Prostate gland (tissue), 2 donors: ENCODE measurements around the gene ECSIT. TPM values are rescaled to one million over a fixed set of nuclear protein-coding genes. Genes with fewer than 3 reads are reported as not detected.

ENCODE experiments used
- DNase-seq: peaks from one replicate; pipeline ENCODE4 v3.0.0-alpha.2; 2019; ENCODE audit warnings: low spot score
- H3K27ac ChIP-seq, 2 donors: fragments of 200-600 bp; sonication (generic); 2 replicates each; pipeline ENCODE4 v1.5.1; 2017 to 2019
- H3K27me3 ChIP-seq: fragments of 200-600 bp; sonication (generic); replicated peaks from 2 replicates; pipeline ENCODE4 v1.5.1; 2019; ENCODE audit not compliant: insufficient read depth
- H3K36me3 ChIP-seq, 2 donors: fragments of 200-600 bp; sonication (generic); 1 replicate in 1 of 2; 2 replicates in 1 of 2; pipeline versions ENCODE4 v1.5.1 to v1.8.1; 2017 to 2019
- H3K4me1 ChIP-seq: fragments of 200-600 bp; sonication (generic); replicated peaks from 2 replicates; pipeline ENCODE4 v1.5.1; 2019
- H3K4me3 ChIP-seq, 2 donors: fragments of 200-600 bp; sonication (generic); 2 replicates each; pipeline ENCODE4 v1.5.1; 2017 to 2019
- H3K9me3 ChIP-seq: fragments of 200-600 bp; sonication (generic); 2 replicates; pipeline ENCODE4 v1.5.1; 2017
- POLR2A ChIP-seq: fragments of 450-650 bp; IDR thresholded peaks from one replicate; pipeline ENCODE4 v1.6.1; 2016; ENCODE audit warnings: antibody characterized with exemption, mild to moderate bottlenecking
- POLR2AphosphoS5 ChIP-seq: sonication (generic); formaldehyde crosslinking; IDR thresholded peaks from one replicate; pipeline ENCODE4 v1.6.1; 2017; ENCODE audit warnings: antibody characterized with exemption
- WGBS: methylation state at CpG from one replicate; pipeline ENCODE4 v1.1.5; 2018; 5-methylcytosine and 5-hydroxymethylcytosine counted together
- intact Hi-C: fragments of 100-400 bp; cut with DNase I; formaldehyde crosslinking; loops from one replicate; pipeline ENCODE4 v1.14.2; 2022
- total RNA-seq, 2 donors: library from RNA; depleted of rRNA; stranded (reverse); fragments of >200 nt; gene quantifications; one replicate each; pipeline ENCODE4 v1.1.0, GENCODE V29; 2016
- TF ChIP-seq, protein P1 (sequence below), 4 experiments: fragments of 200-600 bp in 2 of 4; fragments of 450-650 bp in 2 of 4; sonication (generic) in 2 of 4; IDR thresholded peaks; 1 replicate in 3 of 4; 2 replicates in 1 of 4; pipeline ENCODE4 v1.5.1; 2016 to 2019; ENCODE audit warnings: antibody characterized with exemption in 4 of 4, mild to moderate bottlenecking in 2 of 4, moderate library complexity in 2 of 4

The ECSIT gene
- total RNA-seq, 2 donors from 2014 or later = 93.0 to 94.7 TPM

DNA sequence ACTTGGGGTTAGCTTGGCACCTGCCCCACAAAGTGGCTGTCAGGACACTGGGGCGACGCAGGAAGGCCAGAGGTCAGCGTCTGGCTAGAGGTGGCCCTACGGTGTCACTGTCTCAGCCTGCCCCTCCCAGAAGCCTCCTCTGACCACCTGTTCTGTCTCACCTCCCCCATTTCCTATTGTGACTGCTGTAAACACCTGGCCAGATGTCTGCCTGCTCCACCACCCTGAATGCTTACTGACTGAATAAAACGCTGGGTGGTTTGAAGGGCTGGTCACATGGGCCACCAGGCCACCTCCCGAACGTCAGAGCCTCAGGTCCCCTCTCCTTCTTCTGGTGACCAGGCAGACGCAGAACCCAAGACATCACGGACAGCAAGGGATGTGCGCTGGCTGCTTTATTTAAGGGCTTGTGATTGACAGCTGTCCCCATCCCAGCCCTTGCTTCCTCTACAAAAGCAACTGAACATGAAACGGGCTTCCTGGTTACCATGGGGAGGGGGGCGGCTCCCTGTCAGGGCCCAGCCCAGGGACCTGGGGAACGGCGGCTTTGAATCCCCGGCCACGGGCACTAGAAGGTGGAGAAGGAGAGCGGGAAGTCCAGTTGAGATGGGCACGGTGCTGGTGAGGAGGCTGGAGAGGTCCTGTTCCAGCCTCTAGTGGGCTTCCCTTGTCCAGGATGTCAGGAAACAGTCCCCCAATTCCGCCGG lies 23.9 kb upstream of the ECSIT start:
- H3K36me3 ChIP-seq = peaks cover 3 to 6% of the 10 kb centered on the region in 2 donors
- TF ChIP-seq POLR2AphosphoS5 (no peak), POLR2A (no peak)
- TF ChIP-seq, protein P1, sequence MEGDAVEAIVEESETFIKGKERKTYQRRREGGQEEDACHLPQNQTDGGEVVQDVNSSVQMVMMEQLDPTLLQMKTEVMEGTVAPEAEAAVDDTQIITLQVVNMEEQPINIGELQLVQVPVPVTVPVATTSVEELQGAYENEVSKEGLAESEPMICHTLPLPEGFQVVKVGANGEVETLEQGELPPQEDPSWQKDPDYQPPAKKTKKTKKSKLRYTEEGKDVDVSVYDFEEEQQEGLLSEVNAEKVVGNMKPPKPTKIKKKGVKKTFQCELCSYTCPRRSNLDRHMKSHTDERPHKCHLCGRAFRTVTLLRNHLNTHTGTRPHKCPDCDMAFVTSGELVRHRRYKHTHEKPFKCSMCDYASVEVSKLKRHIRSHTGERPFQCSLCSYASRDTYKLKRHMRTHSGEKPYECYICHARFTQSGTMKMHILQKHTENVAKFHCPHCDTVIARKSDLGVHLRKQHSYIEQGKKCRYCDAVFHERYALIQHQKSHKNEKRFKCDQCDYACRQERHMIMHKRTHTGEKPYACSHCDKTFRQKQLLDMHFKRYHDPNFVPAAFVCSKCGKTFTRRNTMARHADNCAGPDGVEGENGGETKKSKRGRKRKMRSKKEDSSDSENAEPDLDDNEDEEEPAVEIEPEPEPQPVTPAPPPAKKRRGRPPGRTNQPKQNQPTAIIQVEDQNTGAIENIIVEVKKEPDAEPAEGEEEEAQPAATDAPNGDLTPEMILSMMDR (IDR thresholded peaks at IDR 0.05) = no peak
- peaks cover 5% of the 10 kb centered on the region for H3K4me1 ChIP-seq
- H3K9me3 ChIP-seq = no peaks in the 10 kb centered on the region
- H3K27me3 ChIP-seq = no peaks in the 10 kb centered on the region
- no peak overlapping the region for H3K4me3 ChIP-seq
- no peak for DNase-seq
- WGBS = 71% methylated on average over 20 of the region's 20 CpGs
- peak overlapping the region; percentile 56 to 62 for H3K27ac ChIP-seq
- intact Hi-C loops = no loop called here

DNA sequence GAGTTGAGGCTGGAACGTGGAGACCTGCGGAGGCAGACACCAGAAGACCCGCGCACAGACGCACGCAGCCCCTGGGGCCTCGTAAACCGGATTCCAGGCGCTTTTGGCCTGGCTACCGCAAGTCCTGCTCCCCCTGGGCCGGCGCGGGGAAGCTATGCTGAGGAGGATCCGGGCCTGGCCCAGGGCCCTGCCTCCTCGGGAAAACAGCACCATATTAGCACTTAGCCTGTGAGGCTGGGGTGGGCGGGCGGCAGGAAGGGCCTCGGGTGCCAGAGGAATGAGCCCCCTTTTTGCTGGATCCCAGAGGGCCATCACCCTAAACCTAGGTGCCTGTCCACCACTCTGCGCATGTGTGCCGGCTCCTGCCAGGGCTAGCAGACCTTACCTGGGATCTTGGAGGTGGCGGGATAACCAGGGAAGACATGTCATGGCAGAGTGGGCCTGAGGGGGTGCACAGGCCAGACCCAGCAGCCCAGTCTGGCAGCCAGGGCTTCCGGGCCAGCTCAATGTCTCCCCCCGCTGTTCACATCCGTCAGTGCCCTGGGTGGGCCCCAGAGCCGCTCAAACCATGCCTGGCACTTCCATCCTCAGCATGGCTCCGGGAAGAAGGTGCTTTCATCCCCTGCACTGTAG lies 22.8 kb upstream of the ECSIT start:
- Histone ChIP-seq H3K27ac (peak overlapping the region; percentile 56 to 62), H3K4me3 (no peak overlapping the region), H3K9me3 (no peaks in the 10 kb centered on the region), H3K27me3 (no peaks in the 10 kb centered on the region), H3K4me1 (no peaks in the 10 kb centered on the region), H3K36me3 (peaks cover 3 to 6% of the 10 kb centered on the region in 2 donors)
- no peak for DNase-seq
- TF ChIP-seq, protein P1 (IDR thresholded peaks at IDR 0.05) = peak in 1 of 4 experiments; percentile 20
- TF ChIP-seq POLR2A = no peak
- TF ChIP-seq POLR2AphosphoS5 = peak; percentile 24
- 65% methylated on average over 25 of the region's 26 CpGs for WGBS
- intact Hi-C loops = no loop called here

DNA sequence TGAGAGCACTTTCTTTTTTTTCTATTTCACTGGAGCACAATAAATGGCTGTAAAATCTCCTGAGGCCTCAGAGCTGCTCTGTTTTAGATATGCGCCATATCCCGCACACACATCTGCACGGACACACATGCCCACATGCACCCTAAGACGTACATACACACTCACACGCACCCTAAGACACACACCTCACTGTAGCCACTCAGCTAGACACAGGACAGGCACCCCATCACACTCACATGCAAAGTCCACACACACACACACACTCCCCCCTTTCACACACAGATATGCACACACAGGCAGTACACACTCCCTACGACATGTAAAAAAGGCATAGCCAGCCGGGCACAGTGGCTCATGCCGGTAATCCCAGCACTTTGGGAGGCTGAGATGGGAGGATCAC lies 21.3 kb upstream of the ECSIT start:
- no peak for DNase-seq
- Histone ChIP-seq H3K27me3 (no peaks in the 10 kb centered on the region), H3K27ac (no peak overlapping the region), H3K4me1 (no peaks in the 10 kb centered on the region), H3K36me3 (peaks cover 3 to 6% of the 10 kb centered on the region in 2 donors), H3K4me3 (no peak overlapping the region), H3K9me3 (no peaks in the 10 kb centered on the region)
- TF ChIP-seq POLR2AphosphoS5 (no peak), POLR2A (no peak)
- TF ChIP-seq, protein P1 (IDR thresholded peaks at IDR 0.05) = no peak
- intact Hi-C loops = no loop called here
- WGBS = 82% methylated on average over 8 of the region's 8 CpGs

DNA sequence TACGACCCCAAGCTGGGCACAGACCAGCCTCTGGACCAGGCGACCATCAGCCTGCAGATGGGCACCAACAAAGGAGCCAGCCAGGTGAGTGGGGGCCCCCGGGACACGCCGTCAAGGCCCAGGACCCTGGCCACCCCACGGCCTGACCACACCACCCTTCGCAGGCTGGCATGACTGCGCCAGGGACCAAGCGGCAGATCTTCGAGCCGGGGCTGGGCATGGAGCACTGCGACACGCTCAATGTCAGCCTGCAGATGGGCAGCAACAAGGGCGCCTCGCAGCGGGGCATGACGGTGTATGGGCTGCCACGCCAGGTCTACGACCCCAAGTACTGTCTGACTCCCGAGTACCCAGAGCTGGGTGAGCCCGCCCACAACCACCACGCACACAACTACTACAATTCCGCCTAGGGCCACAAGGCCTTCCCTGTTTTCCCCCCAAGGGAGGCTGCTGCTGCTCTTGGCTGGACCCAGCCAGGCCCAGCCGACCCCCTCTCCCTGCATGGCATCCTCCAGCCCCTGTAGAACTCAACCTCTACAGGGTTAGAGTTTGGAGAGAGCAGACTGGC lies 20.5 kb upstream of the ECSIT start:
- no peak overlapping the region for H3K4me3 ChIP-seq
- H3K27ac ChIP-seq = no peak overlapping the region
- intact Hi-C loops = no loop called here
- H3K36me3 ChIP-seq = peaks cover 3 to 6% of the 10 kb centered on the region in 2 donors
- DNase-seq = no peak
- H3K27me3 ChIP-seq = no peaks in the 10 kb centered on the region
- TF ChIP-seq, protein P1 (IDR thresholded peaks at IDR 0.05) = no peak
- TF ChIP-seq POLR2AphosphoS5 (no peak), POLR2A (no peak)
- H3K4me1 ChIP-seq = no peaks in the 10 kb centered on the region
- WGBS = 88% methylated on average over 22 of the region's 24 CpGs
- no peaks in the 10 kb centered on the region for H3K9me3 ChIP-seq
